GM19397 (cell line): ENCODE measurements around the gene IFNG-AS1.

Experiments
- ATAC-seq: cut with Tn5 transposase; IDR thresholded peaks from one replicate; pipeline ENCODE4 v1.9.1; 2021; ENCODE audit warnings: mild to moderate bottlenecking, moderate library complexity; ENCODE audit not compliant: unreplicated experiment

Gene IFNG-AS1

DNA sequence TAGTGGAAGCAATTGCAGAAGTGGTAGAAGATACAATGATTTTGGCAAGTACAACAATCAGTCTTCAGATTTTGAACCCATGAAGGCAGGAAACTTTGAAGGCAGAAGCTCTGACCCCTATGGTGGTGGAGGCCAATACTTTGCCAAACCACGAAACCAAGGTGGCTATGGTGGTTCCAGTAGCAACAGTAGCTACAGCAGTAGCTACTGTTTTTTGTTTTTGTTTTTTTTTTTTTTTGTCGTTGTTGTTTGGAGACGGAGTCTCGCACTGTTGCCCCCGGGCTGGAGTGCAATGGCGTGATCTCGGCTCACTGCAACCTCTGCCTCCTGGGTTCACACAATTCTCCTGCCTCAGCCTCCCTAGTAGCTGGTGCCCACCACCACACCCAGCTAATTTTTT, 47.4 kb downstream of the IFNG-AS1 start:
- ATAC-seq, result no peak

DNA sequence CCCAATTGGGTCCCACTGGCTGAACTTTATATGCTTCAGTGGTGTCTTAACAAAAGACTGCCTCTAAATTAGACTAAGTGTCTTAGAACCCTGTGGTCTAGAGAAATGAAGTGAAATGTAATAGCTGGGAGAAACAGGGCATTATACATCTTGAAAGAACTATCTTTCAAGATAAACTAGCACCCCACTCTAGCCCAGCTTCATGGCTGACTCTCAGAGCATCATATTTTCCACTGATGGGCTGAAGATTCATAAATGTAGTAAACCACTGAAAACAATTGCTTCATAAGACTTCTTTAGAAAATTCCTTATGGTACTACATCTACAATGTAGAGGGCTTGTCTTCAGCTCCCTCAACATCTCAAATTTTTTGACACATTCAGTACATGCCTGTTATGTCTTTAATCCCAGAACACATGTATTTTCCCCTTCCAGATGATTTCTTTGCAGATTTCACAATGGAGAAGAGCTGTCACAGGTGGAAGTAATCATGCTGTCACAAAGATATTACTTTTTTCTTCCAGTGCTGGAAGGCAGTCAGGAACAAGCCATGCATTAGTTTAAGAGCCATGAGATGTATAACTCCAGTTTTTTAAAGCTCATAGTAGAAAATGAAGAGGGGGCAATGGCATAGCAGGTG, 48.5 kb downstream of the IFNG-AS1 start:
- ATAC-seq, result no peak

DNA sequence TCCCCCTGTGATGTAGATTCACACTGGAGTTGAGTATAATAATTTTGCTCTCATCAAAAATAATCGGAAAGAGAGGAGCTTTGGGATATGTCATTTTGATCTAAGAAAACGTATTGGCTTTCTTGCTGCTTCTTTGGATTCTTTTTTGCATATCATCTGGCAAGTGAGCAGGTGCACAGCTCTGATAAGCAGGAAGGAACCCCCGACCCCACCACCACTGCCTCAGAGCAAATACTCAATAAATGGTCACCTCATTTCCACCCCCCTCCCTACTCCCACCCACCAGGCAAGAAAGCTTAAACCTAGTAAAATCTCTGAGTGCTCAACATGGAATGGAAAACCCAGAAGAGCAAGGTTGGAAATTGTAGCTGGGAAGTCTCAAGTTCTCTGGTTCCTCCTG, 49.4 kb downstream of the IFNG-AS1 start:
- no peak for ATAC-seq

DNA sequence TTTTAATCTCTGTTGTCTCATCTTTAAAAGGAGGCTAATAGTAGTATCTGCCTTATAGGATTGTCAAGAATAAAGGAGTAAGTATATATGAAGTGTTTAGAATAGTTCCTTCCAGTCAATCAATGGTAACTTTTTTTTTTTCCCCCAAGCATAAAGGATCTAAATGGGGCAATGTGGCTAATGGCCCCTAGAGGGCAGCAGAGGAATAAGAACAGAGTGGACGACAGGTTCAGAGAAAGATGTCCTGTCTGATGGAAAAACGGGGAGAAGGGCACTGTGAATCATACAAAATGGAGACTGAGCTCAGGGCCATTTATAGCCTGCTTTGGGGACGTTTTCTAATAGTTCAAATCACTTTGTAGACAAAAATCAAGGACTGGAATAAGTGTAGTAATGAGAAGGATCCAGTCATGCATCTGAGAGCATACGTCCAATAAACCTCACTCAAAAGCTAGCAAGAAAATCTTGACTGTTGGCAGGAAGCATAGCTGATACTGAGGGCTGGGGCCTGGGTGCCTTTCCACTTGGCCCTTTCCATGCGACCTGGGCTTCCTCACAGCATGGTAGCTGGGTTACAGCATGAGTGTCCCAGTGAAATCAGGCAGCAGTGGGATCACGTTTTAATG, 51.3 kb downstream of the IFNG-AS1 start:
- no peak for ATAC-seq

DNA sequence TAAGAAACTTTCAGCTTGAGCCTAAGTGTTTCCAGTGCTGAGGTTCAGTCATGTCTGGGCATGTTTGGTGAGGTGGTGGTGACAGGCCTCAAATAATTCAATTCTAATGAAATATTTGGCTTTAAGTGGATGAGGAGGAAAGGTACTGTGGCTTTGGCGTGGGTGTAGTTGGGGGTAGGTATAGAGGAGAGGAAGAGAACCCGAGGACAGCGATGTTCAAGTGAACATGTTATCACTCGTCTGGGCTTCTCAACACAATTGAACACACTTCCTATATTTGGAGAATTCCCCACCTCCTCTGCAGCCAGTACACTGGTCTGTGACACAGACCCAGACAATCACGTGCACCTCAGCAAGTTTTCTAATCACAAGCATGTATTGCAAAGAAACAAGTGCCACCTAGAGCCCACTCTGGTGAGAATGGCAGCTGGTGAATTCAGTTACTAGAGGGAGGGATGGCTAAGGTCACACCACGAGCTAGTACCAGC, 53.0 kb downstream of the IFNG-AS1 start:
- ATAC-seq, result peak; percentile 80

DNA sequence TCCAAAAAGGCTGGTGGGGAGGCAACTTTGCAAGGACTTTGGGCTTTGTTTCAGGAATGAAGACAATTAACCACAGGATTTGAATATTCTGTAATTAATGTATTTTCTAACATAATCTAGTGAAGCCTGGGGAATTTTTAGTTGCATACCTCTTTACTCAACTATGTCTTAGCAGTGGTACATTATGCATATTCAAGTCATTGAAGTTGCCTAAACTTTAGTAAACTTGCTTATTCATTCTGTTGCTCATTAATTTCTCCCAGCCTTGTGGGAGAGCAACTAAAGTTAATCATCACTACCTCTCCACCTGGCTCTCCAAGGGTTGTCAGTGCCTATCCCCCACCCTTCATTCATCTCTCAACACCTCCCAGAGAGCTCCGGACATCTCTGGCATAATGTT, 54.2 kb downstream of the IFNG-AS1 start:
- no peak for ATAC-seq

DNA sequence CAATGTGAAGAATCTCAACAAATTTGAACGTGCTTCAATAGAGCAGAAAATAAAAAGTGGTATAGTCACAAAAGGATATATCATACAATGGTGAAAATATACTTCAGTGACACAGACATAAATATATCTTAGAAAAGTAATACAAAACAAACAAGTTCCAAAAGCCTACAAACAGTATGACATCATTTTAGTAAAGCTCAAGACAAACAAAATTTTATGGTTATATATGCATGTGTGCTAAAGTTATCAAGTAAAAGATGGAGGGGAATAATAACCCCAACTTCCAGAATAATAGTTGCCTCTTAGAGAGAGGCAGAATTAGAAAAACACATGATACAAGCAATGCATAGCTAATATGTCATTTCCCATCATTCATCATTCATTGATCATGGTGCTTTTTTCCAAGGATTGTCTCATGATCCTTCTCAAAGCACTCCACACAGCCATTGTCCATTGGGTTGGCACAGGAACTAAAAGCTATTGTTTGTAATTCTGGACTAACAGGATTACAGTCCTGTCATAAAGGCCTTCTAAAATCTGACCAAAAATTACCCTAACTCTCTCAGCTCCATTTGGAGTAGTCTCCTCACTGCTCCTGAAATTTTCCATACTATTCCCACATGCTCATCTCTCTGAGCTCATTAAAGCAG, 59.5 kb downstream of the IFNG-AS1 start:
- no peak for ATAC-seq

DNA sequence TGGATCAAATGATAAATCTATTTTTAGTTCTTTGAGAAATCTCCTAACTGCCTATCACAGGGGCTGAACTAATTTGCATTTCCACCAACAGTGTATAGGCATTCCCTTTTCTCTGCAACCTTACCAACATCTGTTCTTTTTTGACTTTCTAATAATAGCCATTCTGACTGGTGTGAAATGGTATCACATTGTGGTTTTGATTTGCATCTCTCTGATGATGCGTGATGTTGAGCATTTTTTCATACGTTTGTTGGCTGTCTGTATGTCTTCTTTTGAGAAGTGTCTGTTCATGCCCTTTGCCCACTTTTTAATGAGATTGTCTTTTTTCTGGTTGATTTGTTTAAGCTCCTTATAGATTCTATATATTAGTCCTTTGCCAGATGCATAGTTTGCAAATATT, 67.1 kb downstream of the IFNG-AS1 start:
- ATAC-seq, result no peak

DNA sequence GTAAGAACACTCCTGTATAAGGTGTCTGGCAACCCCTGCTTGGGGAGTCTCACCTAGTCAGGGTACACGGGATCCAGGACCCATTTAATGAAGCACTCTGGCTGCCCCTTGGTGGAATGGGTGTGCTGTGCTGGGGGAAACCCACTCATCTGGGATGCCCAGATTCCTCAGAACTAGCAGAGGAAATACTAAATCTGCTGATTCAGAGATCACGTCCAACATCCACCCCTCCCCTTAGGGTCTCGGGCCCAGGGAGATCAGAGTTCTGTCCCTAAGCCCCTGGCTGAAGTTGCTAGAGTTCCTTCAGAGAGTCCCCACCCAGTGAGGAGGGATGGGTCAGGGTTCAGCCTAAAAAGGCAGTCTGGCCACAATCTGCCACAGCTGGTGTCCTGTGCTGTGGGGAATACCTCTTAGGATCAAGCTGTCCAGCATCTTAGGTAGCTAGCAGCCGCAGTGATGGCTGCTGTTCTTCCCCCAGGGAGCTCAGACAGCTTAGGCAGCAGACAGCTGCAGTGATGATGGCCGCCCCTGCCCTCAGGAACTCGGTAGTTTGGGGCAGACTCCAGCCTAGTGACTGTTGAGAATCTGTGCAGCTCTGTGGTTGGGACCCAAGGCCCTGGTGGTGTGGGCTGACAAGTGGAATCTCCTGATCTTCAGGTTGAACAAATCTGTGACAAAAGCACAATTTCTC, 74.8 kb downstream of the IFNG-AS1 start:
- no peak for ATAC-seq

DNA sequence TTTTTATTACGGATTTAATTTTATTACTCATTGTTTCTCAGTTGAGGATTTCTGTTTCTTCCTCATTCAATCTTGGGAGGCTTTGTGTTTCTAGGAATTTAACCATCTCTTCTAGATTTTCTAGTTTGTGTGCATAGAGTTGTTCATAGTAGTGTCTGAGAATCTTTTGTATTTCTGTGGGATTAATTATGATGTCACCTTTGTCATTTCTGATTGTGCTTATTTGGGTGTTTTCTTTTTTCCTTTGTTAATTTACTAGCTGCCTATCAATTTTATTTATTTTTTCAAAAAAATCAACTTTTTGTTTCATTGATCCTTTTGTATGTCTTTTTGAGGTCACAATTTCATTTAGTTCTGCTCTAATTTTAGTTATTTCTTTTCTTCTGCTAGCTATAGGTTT, 75.9 kb downstream of the IFNG-AS1 start:
- no peak for ATAC-seq

DNA sequence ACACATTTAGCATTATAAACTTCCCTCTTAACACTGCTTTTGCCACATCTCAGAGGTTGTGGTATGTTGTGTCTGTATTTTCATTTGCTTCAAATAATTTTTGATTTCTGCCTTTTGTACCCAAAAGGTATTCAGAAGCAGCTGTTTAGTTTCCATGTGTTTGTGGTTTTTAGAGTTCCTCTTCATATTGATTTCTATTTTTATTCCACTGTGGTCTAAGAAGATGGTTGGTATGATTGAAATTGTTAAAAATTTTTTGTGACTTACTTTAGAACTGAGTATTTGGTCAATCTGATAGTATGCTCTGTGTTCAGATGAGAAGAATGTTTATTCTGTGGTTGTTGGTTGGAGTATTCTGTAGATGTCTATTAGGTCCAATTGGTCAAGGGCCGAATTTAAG, 76.4 kb downstream of the IFNG-AS1 start:
- no peak for ATAC-seq

DNA sequence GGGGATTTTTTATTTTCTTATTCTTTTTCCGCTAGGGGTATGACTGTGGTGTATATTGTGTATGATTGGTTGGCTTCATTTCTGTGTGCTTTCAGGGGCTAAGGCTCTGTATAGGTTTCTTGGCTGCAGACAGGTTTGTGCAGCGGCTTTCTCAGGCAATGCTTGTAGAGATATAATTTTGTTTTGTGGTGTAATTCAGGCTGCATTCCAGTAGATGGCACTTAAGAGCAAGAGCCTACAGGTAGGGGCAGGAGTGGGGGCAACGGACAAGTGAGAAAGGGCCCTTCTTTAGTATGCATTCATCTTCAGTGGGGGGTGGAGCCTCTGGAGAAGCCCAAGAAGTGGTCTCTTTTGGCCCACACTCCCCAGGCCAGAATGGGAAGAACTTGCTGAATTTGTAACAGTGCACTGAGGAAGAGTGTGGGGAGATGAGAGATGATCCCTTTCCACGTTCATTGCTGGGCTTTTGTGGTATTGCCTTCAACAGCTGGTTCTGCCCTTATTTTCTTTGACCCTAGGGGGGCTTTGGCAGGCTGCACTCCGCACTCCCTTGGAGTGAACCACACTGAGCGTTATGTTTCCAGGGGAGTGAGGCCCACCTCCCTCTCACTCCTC, 78.6 kb downstream of the IFNG-AS1 start:
- no peak for ATAC-seq

DNA sequence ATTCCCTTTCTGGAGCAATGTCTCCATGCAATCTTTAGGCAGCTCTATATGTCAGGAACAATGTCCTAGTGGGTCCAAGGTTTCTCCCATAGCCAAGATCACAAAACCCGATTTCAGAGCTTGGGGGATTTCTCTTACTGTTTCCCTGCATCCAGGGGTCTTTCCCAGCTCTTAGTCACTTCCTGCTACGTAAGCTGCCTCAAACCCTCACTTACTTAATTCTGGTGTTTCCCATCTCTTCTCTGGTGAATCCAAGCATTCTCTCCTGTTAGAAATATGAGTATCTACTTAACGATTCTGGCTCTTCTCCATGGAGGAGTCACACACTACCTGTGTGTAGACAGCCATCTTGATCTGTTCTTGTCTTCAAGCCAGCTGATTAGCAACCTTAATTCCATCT, 80.0 kb downstream of the IFNG-AS1 start:
- ATAC-seq, result no peak
